ENCODE data around the gene SNX25. TPM values are rescaled to one million over a fixed set of nuclear protein-coding genes. Genes with fewer than 3 reads are reported as not detected.
A peak's percentile ranks its signal among the peaks of the same experiment; 100 is the strongest.

SNX25 gene
- total RNA-seq, 4 donors from 2014 or later = 5.5 to 18.9 (median 7.5) TPM

GRCh38 chr4:185179488-185179887 is 29.9 kb upstream of the SNX25 start:
- 77 to 92% methylated on average over 2 to 3 of the region's 3 CpGs for WGBS, 2 donors
- peaks cover 0 to 11% (median 0%) of the 10 kb centered on the region in 3 donors for H3K36me3 ChIP-seq

GRCh38 chr4:185182239-185182638 is 27.2 kb upstream of the SNX25 start:
- no peak for DNase-seq
- Histone ChIP-seq H3K4me3 (no peak overlapping the region), H3K4me1 (peaks cover 0 to 8% (median 2%) of the 10 kb centered on the region in 3 donors), H3K9me3 (no peaks in the 10 kb centered on the region), H3K27ac (no peak overlapping the region), H3K27me3 (no peaks in the 10 kb centered on the region), H3K36me3 (peaks cover 0 to under 1% (median 0%) of the 10 kb centered on the region in 3 donors)
- TF ChIP-seq POLR2A (IDR thresholded peaks at IDR 0.05) (no peak), CTCF (IDR thresholded peaks at IDR 0.05) (no peak)
- intact Hi-C loops (cut with DNase I) = no loop called here
- WGBS, 2 donors = 86 to 91% methylated on average over 2 of the region's 2 CpGs

More at GRCh38 chr4:185179488-185179887, 29.9 kb upstream of the SNX25 start:
- Histone ChIP-seq H3K4me3 (no peak overlapping the region), H3K27ac (no peak overlapping the region), H3K4me1 (peaks cover 0 to 6% (median 2%) of the 10 kb centered on the region in 3 donors), H3K9me3 (no peaks in the 10 kb centered on the region), H3K27me3 (no peaks in the 10 kb centered on the region)
- intact Hi-C loops (cut with DNase I) = no loop called here
- TF ChIP-seq POLR2A (IDR thresholded peaks at IDR 0.05) (no peak), CTCF (IDR thresholded peaks at IDR 0.05) (no peak)
- DNase-seq = no peak

- peaks cover 0 to 16% (median 0%) of the 10 kb centered on the region in 3 donors for H3K36me3 ChIP-seq
- WGBS, 2 donors = 35 to 39% methylated on average over 6 of the region's 6 CpGs
- H3K27ac ChIP-seq = no peak overlapping the region
- peaks cover 0 to 12% (median 2%) of the 10 kb centered on the region in 3 donors for H3K4me1 ChIP-seq
- intact Hi-C loops (cut with DNase I) = no loop called here
- H3K9me3 ChIP-seq = no peaks in the 10 kb centered on the region
- TF ChIP-seq POLR2A (IDR thresholded peaks at IDR 0.05) (no peak), CTCF (IDR thresholded peaks at IDR 0.05) (peak; percentile 55 to 86 (median 76))
- no peaks in the 10 kb centered on the region for H3K27me3 ChIP-seq
- DNase-seq = peak; percentile 11
- no peak overlapping the region for H3K4me3 ChIP-seq
Observed at GRCh38 chr4:185183622-185184281, 25.6 kb upstream of the SNX25 start.

- intact Hi-C loops (cut with DNase I) = no loop called here
- 46 to 68% methylated on average over 3 of the region's 3 CpGs for WGBS, 2 donors
- TF ChIP-seq CTCF (IDR thresholded peaks at IDR 0.05) = no peak
- TF ChIP-seq POLR2A (IDR thresholded peaks at IDR 0.05) = no peak
- peaks cover 0 to 37% (median 0%) of the 10 kb centered on the region in 3 donors for H3K36me3 ChIP-seq
- no peak overlapping the region for H3K4me3 ChIP-seq
- DNase-seq = no peak
- no peak overlapping the region for H3K27ac ChIP-seq
- H3K9me3 ChIP-seq = no peaks in the 10 kb centered on the region
- H3K27me3 ChIP-seq = no peaks in the 10 kb centered on the region
- H3K4me1 ChIP-seq = peaks cover 0 to 12% (median 0%) of the 10 kb centered on the region in 3 donors
Observed at GRCh38 chr4:185186769-185187168, 22.6 kb upstream of the SNX25 start.

DNA sequence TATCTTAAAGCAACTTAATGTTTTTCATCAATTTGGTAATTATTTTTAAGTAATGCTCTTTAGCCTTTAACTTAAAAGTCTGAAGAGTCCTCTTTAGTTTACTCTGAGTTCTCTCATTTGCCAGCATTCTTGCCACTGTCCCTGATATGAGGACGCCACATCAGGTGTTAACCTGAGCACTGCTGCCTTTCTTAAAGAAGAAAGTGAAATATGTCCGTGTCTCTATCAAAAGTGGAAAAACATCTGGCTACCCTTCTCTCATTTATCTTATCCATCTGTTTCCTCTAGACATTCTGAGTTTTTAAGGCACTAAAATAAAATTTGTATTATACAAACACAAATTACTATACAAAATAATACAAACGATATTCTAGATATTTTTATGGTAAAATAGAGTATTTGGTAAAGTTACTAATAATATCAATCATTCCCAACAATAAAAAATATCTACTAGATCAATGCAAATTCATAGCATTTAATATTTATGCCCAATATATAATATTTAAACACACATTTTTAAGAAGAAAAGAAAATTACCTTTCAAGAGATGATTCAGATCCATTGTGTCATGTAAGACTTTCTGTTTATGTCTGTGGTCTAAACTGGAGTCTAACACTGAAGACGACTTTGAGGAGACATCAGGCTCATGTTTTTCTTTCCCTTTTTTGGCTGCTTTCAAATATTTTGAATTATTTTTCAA is 19.6 kb upstream of the SNX25 start:
- Histone ChIP-seq H3K9me3 (no peaks in the 10 kb centered on the region), H3K27me3 (no peaks in the 10 kb centered on the region), H3K36me3 (peaks cover 0 to 42% (median 0%) of the 10 kb centered on the region in 3 donors), H3K4me3 (no peak overlapping the region), H3K4me1 (peaks cover 0 to 7% (median 0%) of the 10 kb centered on the region in 3 donors), H3K27ac (no peak overlapping the region)
- 63 to 76% methylated on average over 4 of the region's 4 CpGs for WGBS, 2 donors
- TF ChIP-seq CTCF (IDR thresholded peaks at IDR 0.05) (no peak), POLR2A (IDR thresholded peaks at IDR 0.05) (no peak)
- DNase-seq = no peak
- intact Hi-C loops (cut with DNase I) = no loop called here

Measured in esophagus squamous epithelium (tissue), 5 donors.